ENCODE measurements around the gene ZFHX2.

DNA sequence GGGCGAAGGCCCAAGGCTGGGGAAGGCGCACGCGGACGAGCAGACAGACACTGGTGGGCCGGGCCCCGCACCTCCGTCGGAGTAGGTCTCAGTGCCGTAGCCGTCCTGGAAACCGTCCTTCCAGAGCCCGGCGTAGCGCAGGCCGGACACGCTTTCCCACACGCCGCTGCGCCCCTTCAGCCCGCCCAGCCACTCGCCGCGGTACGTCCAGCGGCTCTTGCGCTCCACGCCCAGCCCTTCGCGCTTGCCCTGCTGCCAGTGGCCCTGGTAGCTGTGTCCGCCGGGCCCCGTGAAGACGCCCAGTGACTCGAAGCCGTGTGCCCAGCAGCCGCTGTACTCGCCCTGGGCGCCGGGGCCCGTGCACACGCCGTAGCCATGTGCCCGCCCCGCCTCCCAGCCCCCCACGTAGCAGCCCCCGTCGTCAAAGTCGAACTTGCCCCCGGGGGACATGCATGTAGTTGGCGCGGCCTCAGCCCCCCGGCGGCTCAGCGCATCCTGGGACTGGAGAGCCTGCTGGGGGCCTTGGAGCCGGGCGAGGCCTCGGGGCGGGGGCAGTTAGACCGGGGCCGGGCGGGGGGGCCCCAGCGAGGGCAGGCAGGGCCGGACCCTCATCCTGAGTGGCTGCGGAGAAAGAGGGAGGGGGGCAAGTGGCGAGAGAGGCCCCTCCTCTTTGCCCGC is 25.6 kb upstream of the ZFHX2 start:
- TF ChIP-seq POLR2A (IDR thresholded peaks at IDR 0.05; ENCODE audit: low read length) = no peak
- TF ChIP-seq GATA1 (IDR thresholded peaks at IDR 0.05; ENCODE audit: low read depth, low read length) = no peak

All from erythroblast (primary cell).